HUES64 (cell line): ENCODE measurements around the gene GFAP.

ENCODE experiments used
- H3K27ac ChIP-seq: 2 replicates; pipeline ENCODE4 v1.7.0; 2013; ENCODE audit warnings: low read depth, low read length, inconsistent platforms
- H3K27me3 ChIP-seq: 2 replicates; pipeline ENCODE4 v1.6.1; 2013; ENCODE audit warnings: mild to moderate bottlenecking, low read length; ENCODE audit not compliant: insufficient read depth
- H3K36me3 ChIP-seq: 2 replicates; pipeline ENCODE4 v1.6.1; 2013; ENCODE audit warnings: mild to moderate bottlenecking, low read length; ENCODE audit not compliant: insufficient read depth
- H3K4me1 ChIP-seq: 2 replicates; pipeline ENCODE4 v1.6.1; 2013; ENCODE audit warnings: mild to moderate bottlenecking, low read length, moderate library complexity; ENCODE audit not compliant: insufficient read depth
- H3K4me3 ChIP-seq: 2 replicates; pipeline ENCODE4 v1.5.1; 2013; ENCODE audit warnings: mild to moderate bottlenecking, low read length, moderate library complexity
- H3K9ac ChIP-seq: 2 replicates; pipeline ENCODE4 v1.6.1; 2013; ENCODE audit warnings: mild to moderate bottlenecking, low read depth, low read length
- H3K9me3 ChIP-seq: 2 replicates; pipeline ENCODE4 v1.6.1; 2013; ENCODE audit warnings: low read depth, low read length; ENCODE audit not compliant: insufficient read depth
- WGBS: fragments of 150-250, 120-280 bp; methylation state at CpG from one replicate; pipeline ENCODE4 v1.1.7; 2013; ENCODE audit warnings: missing lambda C conversion rate; 5-methylcytosine and 5-hydroxymethylcytosine counted together

Gene GFAP

GRCh38 chr17:44905006-44906000 is 10.0 kb downstream of the GFAP start:
- Histone ChIP-seq H3K4me1 (0 out of 2 replicates have a peak, but pooled peaks cover 3% of the 10 kb centered on the region), H3K4me3 (no peak overlapping the region), H3K36me3 (no peaks in the 10 kb centered on the region), H3K27me3 (no peaks in the 10 kb centered on the region), H3K27ac (no peak overlapping the region), H3K9me3 (no peaks in the 10 kb centered on the region), H3K9ac (peak overlapping the region; percentile 24; the same call in 1 of the 2 replicates)
- WGBS, result 88% methylated on average over 9 of the region's 9 CpGs

DNA sequence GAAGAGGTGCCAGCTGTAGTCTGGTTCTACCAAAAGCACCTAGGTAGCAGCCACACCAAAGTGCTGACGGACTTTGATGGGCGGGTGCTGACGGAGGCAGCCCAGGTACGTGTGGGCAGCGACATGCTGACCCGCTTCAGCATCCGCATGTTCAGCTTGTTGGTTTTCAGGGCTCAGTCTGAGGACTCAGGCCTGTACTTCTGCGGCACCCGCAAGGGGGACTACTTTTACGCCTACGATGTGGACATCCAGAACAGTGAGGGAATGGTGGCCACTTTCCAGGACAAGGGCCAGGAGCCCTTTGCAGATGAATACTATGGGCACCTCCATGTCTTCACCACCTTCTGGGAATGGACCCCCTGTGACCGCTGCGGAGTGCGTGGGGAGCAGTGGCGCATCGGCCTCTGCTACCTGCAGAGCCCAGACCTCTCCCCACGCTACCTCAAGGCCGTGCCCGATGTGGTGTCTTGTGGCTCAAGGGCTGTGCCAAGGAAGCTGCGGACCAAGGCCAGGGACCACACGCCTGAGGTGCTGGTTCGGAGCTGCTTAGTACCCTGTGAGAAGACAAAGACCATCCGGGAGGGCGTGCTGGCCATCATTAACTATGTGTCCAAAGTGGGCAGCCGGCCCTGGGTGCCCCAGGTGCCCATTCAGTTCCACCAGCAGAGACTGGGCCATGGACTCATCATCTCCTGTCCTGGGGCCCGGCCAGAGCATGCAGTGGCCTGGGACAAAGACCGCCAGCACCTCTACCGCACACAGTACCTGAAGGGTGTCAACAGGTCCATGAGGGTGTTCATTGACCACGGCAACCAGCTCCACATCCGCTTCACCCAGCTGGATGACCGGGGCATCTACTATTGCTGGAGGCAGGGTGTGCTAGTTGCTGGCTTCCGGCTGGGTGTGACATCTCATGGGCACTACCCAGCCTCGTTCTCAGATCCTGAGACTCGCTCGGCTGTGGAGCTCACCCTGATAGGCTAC is 11.0 kb downstream of the GFAP start:
- Histone ChIP-seq H3K4me1 (0 out of 2 replicates have a peak, but pooled peaks cover 3% of the 10 kb centered on the region), H3K9ac (no peak overlapping the region), H3K4me3 (no peak overlapping the region), H3K9me3 (no peaks in the 10 kb centered on the region), H3K36me3 (no peaks in the 10 kb centered on the region), H3K27ac (no peak overlapping the region), H3K27me3 (no peaks in the 10 kb centered on the region)
- 96% methylated on average over 35 of the region's 35 CpGs for WGBS

DNA sequence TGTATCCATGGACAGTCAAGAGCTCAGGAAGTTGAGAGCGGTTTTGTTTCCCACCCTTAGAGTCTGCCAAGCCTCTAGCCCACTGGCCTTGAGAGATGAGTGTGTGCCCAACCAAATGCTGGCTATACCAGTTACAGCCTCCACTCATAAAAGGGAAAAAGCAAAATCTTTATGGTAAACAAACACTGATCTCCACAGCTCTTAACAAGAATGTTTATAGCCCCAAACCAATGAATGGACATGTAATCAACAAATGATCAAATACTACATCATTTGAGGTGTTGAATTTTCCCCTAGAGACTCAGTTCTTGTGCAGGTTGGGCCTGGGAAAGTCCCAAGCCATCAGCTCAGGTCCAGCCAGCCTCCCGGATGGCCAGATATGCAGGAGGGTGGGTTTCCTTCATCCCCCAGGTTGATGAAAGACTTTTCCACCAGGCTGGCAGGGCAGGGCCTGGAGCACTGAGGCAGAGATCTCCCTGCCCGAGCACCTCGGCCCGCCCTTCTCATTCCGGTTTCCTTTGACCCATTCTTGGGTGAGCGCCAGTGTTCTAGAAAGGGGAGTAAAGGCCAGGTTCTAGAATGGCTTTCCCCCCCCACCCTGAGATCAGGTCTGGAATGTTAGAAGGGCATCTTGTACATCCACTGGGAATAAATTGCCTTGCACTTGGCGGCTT is 12.2 kb downstream of the GFAP start:
- H3K27ac ChIP-seq, result no peak overlapping the region
- 92% methylated on average over 8 of the region's 8 CpGs for WGBS
- no peak overlapping the region for H3K9ac ChIP-seq
- 0 out of 2 replicates have a peak, but pooled peaks cover 3% of the 10 kb centered on the region for H3K4me1 ChIP-seq
- no peaks in the 10 kb centered on the region for H3K27me3 ChIP-seq
- no peaks in the 10 kb centered on the region for H3K36me3 ChIP-seq
- H3K9me3 ChIP-seq, result no peaks in the 10 kb centered on the region
- H3K4me3 ChIP-seq, result no peak overlapping the region

- H3K27me3 ChIP-seq, result no peaks in the 10 kb centered on the region
- 91% methylated on average over 17 of the region's 17 CpGs for WGBS
- H3K4me3 ChIP-seq, result no peak overlapping the region
- no peak overlapping the region for H3K27ac ChIP-seq
- no peaks in the 10 kb centered on the region for H3K9me3 ChIP-seq
- no peaks in the 10 kb centered on the region for H3K36me3 ChIP-seq
- no peak overlapping the region for H3K9ac ChIP-seq
- H3K4me1 ChIP-seq, result 0 out of 2 replicates have a peak, but pooled peaks cover 3% of the 10 kb centered on the region
Measured at GRCh38 chr17:44902135-44902760, 13.1 kb downstream of the GFAP start.

DNA sequence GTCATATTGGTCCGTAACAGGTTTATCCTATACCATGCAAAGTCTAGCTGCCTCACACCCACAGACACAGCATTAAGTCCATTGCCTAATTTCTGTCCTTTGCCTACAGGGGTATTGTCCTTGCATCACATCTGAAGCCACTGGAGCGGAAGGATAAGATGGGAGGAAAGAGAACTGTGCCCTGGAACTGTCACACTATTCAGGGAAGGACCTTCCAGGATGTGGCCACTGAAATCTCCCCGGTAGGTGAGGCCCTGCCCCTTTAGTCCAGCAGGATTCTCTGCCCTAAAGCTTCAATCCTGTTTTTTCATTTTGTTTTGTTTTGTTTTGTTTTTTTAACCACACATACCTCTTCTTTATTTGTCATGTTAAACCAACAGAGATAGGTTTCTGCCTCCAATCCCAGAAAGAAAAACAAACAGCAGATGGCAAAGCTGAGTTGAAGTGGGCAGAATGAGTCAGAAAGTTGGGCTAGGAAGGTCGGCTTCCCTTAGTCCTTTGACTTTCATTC is 13.8 kb downstream of the GFAP start:
- Histone ChIP-seq H3K27me3 (no peaks in the 10 kb centered on the region), H3K27ac (no peak overlapping the region), H3K9ac (no peak overlapping the region), H3K36me3 (no peaks in the 10 kb centered on the region), H3K9me3 (no peaks in the 10 kb centered on the region), H3K4me3 (no peak overlapping the region), H3K4me1 (0 out of 2 replicates have a peak, but pooled peaks cover 3% of the 10 kb centered on the region)
- 85% methylated on average over 4 of the region's 4 CpGs for WGBS

GRCh38 chr17:44900894-44901293 is 14.4 kb downstream of the GFAP start:
- WGBS, result 87% methylated on average over 2 of the region's 3 CpGs
- Histone ChIP-seq H3K9me3 (no peaks in the 10 kb centered on the region), H3K36me3 (peaks cover 3% of the 10 kb centered on the region), H3K27me3 (no peaks in the 10 kb centered on the region), H3K4me1 (0 out of 2 replicates have a peak, but pooled peaks cover 3% of the 10 kb centered on the region), H3K9ac (no peak overlapping the region), H3K27ac (no peak overlapping the region), H3K4me3 (no peak overlapping the region)

GRCh38 chr17:44899074-44899782 is 16.1 kb downstream of the GFAP start, which contains the start of gene EFTUD2:
TSS of gene EFTUD2 (minus strand) at chr17:44899445. CDS start at chr17:44894521, 4,924 bp downstream.
- H3K4me3 ChIP-seq, result peak within 1 kb of the TSS; percentile 98
- no peaks in the 10 kb centered on the region for H3K9me3 ChIP-seq
- H3K9ac ChIP-seq, result peak within 1 kb of the TSS; percentile 96
- H3K36me3 ChIP-seq, result peaks cover 16% of the 10 kb centered on the region
- H3K27me3 ChIP-seq, result no peaks in the 10 kb centered on the region
- H3K27ac ChIP-seq, result peak within 1 kb of the TSS; percentile 97
- under 1% methylated on average over 54 of the region's 54 CpGs for WGBS
- H3K4me1 ChIP-seq, result no peaks in the 10 kb centered on the region

- Histone ChIP-seq H3K27me3 (no peaks in the 10 kb centered on the region), H3K27ac (peak overlapping the region; percentile 97), H3K9me3 (no peaks in the 10 kb centered on the region), H3K36me3 (peaks cover 21% of the 10 kb centered on the region), H3K4me1 (no peaks in the 10 kb centered on the region), H3K9ac (peak overlapping the region; percentile 96), H3K4me3 (peak overlapping the region; percentile 98)
- 1% methylated on average over 7 of the region's 7 CpGs for WGBS
Measured at GRCh38 chr17:44898768-44899073, 16.6 kb downstream of the GFAP start.

GRCh38 chr17:44894642-44895041 is 20.7 kb downstream of the GFAP start:
- Histone ChIP-seq H3K4me3 (no peak overlapping the region), H3K36me3 (peaks cover 53% of the 10 kb centered on the region), H3K9ac (no peak overlapping the region), H3K4me1 (no peaks in the 10 kb centered on the region), H3K27ac (no peak overlapping the region), H3K9me3 (no peaks in the 10 kb centered on the region), H3K27me3 (no peaks in the 10 kb centered on the region)
- 96% methylated on average over 4 of the region's 4 CpGs for WGBS
